HG03520 (cell line): ENCODE results near the gene SMTNL1.

Experiments used
- ATAC-seq: cut with Tn5 transposase; IDR thresholded peaks from one replicate; pipeline ENCODE4 v1.9.1; 2021; ENCODE audit warnings: mild to moderate bottlenecking, moderate library complexity; ENCODE audit not compliant: unreplicated experiment

Gene SMTNL1

GRCh38 chr11:57586711-57587245 lies 49.4 kb downstream of the SMTNL1 start:
- ATAC-seq = no peak

DNA sequence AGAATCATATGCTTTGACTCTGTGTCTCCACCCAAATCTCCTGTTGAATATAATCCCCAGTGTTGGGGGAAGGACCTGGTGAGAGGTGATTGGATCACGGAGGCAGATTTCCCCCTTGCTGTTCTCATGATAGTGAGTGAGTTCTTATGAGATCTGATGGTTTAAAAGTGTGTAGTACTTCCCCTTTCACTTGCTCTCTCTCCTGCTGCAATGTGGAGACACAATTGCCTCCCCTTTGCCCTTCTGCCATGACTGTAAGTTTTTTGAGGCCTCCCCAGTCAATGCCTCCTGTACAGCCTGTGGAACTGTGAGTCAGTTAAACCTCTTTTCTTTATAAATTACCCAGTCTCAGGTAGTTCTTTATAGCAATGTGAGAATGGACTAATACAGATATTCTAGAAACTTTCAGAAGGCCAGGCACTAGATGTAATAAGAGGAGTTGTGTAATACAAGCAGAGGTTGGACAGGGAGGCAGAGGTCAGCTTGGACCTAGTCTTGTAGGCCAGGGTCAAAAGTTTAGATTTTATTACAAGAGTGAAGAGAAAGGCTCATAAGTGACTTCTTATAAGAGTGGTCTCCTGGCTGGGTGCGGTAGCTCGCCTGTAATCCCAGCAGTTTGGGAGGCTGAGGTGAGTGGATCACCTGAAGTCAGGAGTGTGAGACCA lies 50.8 kb downstream of the SMTNL1 start:
- no peak for ATAC-seq

- ATAC-seq = no peak
Measured at GRCh38 chr11:57596266-57596885, 59.0 kb downstream of the SMTNL1 start.

- no peak for ATAC-seq
Measured at GRCh38 chr11:57597461-57597915, 60.1 kb downstream of the SMTNL1 start, which contains the start of gene SERPING1. Gene SERPING1, plus strand, starts transcription at chr11:57597685. Its CDS starts 586 bp downstream, at chr11:57598271.

- ATAC-seq = no peak
Measured at GRCh38 chr11:57597916-57598830, 60.8 kb downstream of the SMTNL1 start.

DNA sequence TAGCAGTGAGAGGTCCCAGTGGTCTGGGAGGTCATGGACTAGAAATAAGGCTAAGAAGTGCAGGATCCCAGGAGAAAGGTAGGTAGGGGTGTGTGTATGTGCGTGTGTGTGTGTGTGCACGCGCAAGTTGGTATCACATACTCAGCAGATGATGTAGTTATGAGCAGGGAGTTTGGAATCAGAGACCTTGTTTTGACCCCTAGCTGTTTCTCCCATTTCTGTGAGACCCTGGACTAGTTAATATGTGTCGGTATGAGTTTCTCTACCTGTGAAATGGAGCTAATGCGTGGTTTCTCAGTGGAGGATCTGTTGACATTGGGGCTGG lies 61.4 kb downstream of the SMTNL1 start:
- no peak for ATAC-seq

GRCh38 chr11:57599381-57599780 lies 62.0 kb downstream of the SMTNL1 start:
- ATAC-seq = no peak
